Measurements from ENCODE around the gene RHOT2. TPM values are rescaled to one million over a fixed set of nuclear protein-coding genes. Genes with fewer than 3 reads are reported as not detected.

The RHOT2 gene
- total RNA-seq = 17.9 TPM

- DNase-seq (ENCODE audit: low spot score in 2 of 2) = peak; percentile 95
- FAIRE-seq = no peak
Observed at GRCh38 chr16:667780-668518, at the start of gene RHOT2. TSS of gene RHOT2 (plus strand) at chr16:668132. CDS start at chr16:668200, 68 bp downstream.

GRCh38 chr16:619476-620100 lies 48.3 kb upstream of the RHOT2 start:
- FAIRE-seq (no peak), DNase-seq (ENCODE audit: low spot score in 2 of 2) (no peak)

GRCh38 chr16:620700-621525 lies 47.0 kb upstream of the RHOT2 start:
- no peak for FAIRE-seq
- no peak for DNase-seq (ENCODE audit: low spot score in 2 of 2)

GRCh38 chr16:621526-622105 lies 46.3 kb upstream of the RHOT2 start:
- no peak for DNase-seq (ENCODE audit: low spot score in 2 of 2)
- no peak for FAIRE-seq

- FAIRE-seq = no peak
- no peak for DNase-seq (ENCODE audit: low spot score in 2 of 2)
Observed at GRCh38 chr16:622920-623280, 45.0 kb upstream of the RHOT2 start.

GRCh38 chr16:624526-625070 lies 43.3 kb upstream of the RHOT2 start:
- FAIRE-seq = no peak
- DNase-seq (ENCODE audit: low spot score in 2 of 2) = peak in 1 of 2 donors; percentile 49

GRCh38 chr16:625117-625976 lies 42.6 kb upstream of the RHOT2 start:
- no peak for FAIRE-seq
- DNase-seq (ENCODE audit: low spot score in 2 of 2) = no peak

GRCh38 chr16:625977-626765 lies 41.8 kb upstream of the RHOT2 start:
- FAIRE-seq (no peak), DNase-seq (ENCODE audit: low spot score in 2 of 2) (no peak)

- no peak for FAIRE-seq
- peak in 1 of 2 donors; percentile 57 for DNase-seq (ENCODE audit: low spot score in 2 of 2)
Observed at GRCh38 chr16:626787-627453, 41.0 kb upstream of the RHOT2 start.

- DNase-seq (ENCODE audit: low spot score in 2 of 2) (no peak), FAIRE-seq (no peak)
Observed at GRCh38 chr16:627454-628239, 40.3 kb upstream of the RHOT2 start.

GRCh38 chr16:628321-629061 lies 39.4 kb upstream of the RHOT2 start:
- DNase-seq (ENCODE audit: low spot score in 2 of 2) (no peak), FAIRE-seq (no peak)

- DNase-seq (ENCODE audit: low spot score in 2 of 2) (no peak), FAIRE-seq (no peak)
Observed at GRCh38 chr16:629185-629832, 38.6 kb upstream of the RHOT2 start.

GRCh38 chr16:629833-630248 lies 38.1 kb upstream of the RHOT2 start:
- FAIRE-seq = no peak
- DNase-seq (ENCODE audit: low spot score in 2 of 2) = no peak

- FAIRE-seq = no peak
- DNase-seq (ENCODE audit: low spot score in 2 of 2) = no peak
Observed at GRCh38 chr16:630249-630814, 37.6 kb upstream of the RHOT2 start.

- no peak for DNase-seq (ENCODE audit: low spot score in 2 of 2)
- no peak for FAIRE-seq
Observed at GRCh38 chr16:630815-631405, 37.0 kb upstream of the RHOT2 start, which contains the start of gene WFIKKN1. TSS of gene WFIKKN1 (plus strand) at chr16:630985. CDS start at chr16:631254, 269 bp downstream.
